Astrocyte (in vitro differentiated cells and primary cell): Measurements from ENCODE around the gene NAV2.

Experiments
- EZH2 ChIP-seq: IDR thresholded peaks from 2 replicates; pipeline ENCODE4 v1.6.1; 2012; ENCODE audit warnings: mild to moderate bottlenecking, low read length, inconsistent platforms; ENCODE audit not compliant: insufficient read depth
- TF ChIP-seq, protein P1 (sequence below): IDR thresholded peaks from 2 replicates; pipeline ENCODE4 v1.5.1; 2011; ENCODE audit warnings: low read depth, mild to moderate bottlenecking, inconsistent platforms, low read length, moderate library complexity; ENCODE audit not compliant: insufficient read depth

DNA sequence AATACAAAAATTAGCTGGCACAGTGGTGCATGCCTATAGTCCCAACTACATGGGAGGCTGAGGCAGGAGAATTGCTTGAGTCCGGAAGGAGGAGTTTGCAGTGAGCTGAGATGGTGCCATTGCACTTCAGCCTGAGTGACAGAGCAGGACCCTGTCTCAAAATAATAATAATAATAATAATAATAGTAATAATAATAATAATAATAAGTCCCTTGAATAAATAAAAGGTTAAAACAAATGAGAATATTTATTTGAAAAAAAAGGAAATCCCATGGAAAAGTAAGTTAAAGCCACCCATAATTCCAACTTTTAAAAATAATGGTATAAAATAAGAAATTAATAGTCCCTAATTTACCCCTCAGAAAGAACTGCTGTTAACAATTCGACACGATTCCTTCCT is 10.0 kb upstream of the NAV2 start:
- TF ChIP-seq, protein P1, sequence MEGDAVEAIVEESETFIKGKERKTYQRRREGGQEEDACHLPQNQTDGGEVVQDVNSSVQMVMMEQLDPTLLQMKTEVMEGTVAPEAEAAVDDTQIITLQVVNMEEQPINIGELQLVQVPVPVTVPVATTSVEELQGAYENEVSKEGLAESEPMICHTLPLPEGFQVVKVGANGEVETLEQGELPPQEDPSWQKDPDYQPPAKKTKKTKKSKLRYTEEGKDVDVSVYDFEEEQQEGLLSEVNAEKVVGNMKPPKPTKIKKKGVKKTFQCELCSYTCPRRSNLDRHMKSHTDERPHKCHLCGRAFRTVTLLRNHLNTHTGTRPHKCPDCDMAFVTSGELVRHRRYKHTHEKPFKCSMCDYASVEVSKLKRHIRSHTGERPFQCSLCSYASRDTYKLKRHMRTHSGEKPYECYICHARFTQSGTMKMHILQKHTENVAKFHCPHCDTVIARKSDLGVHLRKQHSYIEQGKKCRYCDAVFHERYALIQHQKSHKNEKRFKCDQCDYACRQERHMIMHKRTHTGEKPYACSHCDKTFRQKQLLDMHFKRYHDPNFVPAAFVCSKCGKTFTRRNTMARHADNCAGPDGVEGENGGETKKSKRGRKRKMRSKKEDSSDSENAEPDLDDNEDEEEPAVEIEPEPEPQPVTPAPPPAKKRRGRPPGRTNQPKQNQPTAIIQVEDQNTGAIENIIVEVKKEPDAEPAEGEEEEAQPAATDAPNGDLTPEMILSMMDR = no peak
- no peak for TF ChIP-seq EZH2
